Psoas muscle (tissue), 8 donors: ENCODE data around the gene ERICH2. TPM values are rescaled to one million over a fixed set of nuclear protein-coding genes. Genes with fewer than 3 reads are reported as not detected.

ENCODE experiments used
- ATAC-seq, 4 donors: fragments of 200-7000 bp; cut with Tn5 transposase; one replicate each; pipeline ENCODE4 v1.9.1; 2020; ENCODE audit warnings: moderate library complexity in 3 of 4, mild to moderate bottlenecking in 2 of 4
- DNase-seq, 2 donors: peaks; one replicate each; pipeline ENCODE4 v3.0.0-alpha.2; 2020
- H3K27ac ChIP-seq: fragments of 200-600 bp; one replicate; pipeline ENCODE4 v1.8.0; 2022
- H3K27me3 ChIP-seq, 3 donors: fragments of 200-600 bp in 1 of 3; one replicate each; pipeline versions ENCODE4 v1.6.1 to v1.8.0; 2013 to 2022; ENCODE audit warnings: low read length in 2 of 3, mild to moderate bottlenecking in 2 of 3, moderate library complexity in 1 of 3; ENCODE audit not compliant: insufficient read depth in 3 of 3
- H3K36me3 ChIP-seq, 2 donors: fragments of 200-600 bp in 1 of 2; one replicate each; pipeline versions ENCODE4 v1.6.1 to v1.8.0; 2013 to 2022; ENCODE audit warnings: low read depth in 1 of 2, mild to moderate bottlenecking in 1 of 2, moderate library complexity in 1 of 2; ENCODE audit not compliant: insufficient read depth in 1 of 2
- H3K4me1 ChIP-seq: fragments of 200-600 bp; one replicate; pipeline ENCODE4 v1.8.0; 2022
- H3K4me3 ChIP-seq: fragments of 200-600 bp; one replicate; pipeline ENCODE4 v1.8.0; 2022; ENCODE audit warnings: mild to moderate bottlenecking
- H3K9me3 ChIP-seq: fragments of 200-600 bp; one replicate; pipeline ENCODE4 v1.8.0; 2022
- WGBS, 3 donors: extraction: QIAGEN DNeasy Blood & Tissue Kit; methylation state at CpG; one replicate each; pipeline versions ENCODE4 v1.1.6 to v1.1.7; 2013; 5-methylcytosine and 5-hydroxymethylcytosine counted together
- intact Hi-C, 2 donors: fragments of 100-400 bp; cut with DNase I; formaldehyde crosslinking; loops; one replicate each; pipeline versions ENCODE4 v1.11.0 to v1.14.2; 2022
- polyA plus RNA-seq, 3 donors: library from polyadenylated mRNA; stranded (reverse); fragments of 200-250 nt; gene quantifications; one replicate each; pipeline ENCODE4 v1.2.3, GENCODE V29; 2013
- total RNA-seq, 4 donors: library from RNA; stranded (reverse); fragmentation: NEBNext Ultra II Directional in 2 of 4; extraction: Animal tissue kit (Norgen Biotek cat#: 25700) in 2 of 4; gene quantifications; one replicate each; pipeline versions ENCODE4 v1.2.1 to v1.2.4, GENCODE V29; 2021 to 2023
- TF ChIP-seq, protein P1 (sequence below): fragments of 200-600 bp; IDR thresholded peaks from one replicate; pipeline ENCODE4 v1.8.0; 2022; ENCODE audit warnings: antibody characterized with exemption
- donor health status: healthy with polysubstance abuse.
- donor health status: DM: no; HTN: no; CAD: no; lungs with moderate emphysema.
- donor health status: Bipolar disorder and iron deficiency.
- donor health status: healthy.
- donor health status: DM: yes; HTN: yes; CAD: no.
- donor health status: DM: no; HTN: no; CAD: no.
- donor health status: DM: no; HTN: no; CAD: no.
- donor health status: DM: yes; HTN: yes; CAD: no.

ERICH2 gene
- total and polyA plus RNA-seq, 7 donors = 0.17 to 0.64 (median 0.40) TPM; not detected in 2

DNA sequence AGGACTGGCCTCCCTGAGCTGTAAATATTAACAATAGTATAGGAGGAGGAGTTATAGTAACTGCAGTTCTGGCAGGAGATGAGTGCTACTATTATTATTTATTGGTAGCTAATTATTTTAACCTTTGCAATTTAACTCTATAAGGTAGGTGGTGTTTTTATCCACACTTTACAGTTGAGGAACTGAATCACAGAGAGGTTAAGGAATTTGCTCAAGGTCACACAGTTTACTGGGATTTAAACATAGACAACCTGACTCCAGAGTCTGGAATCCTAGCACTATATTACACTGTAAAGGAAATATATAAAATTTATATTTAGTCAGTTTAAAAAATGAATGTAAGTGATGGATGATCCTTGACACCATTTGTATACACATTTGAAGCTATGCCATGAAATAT, 2.1 kb downstream of the ERICH2 start:
- H3K9me3 ChIP-seq = no peaks in the 10 kb centered on the region
- ATAC-seq (no peak), DNase-seq (no peak)
- H3K27me3 ChIP-seq = no peaks in the 10 kb centered on the region
- intact Hi-C loops = no loop called here
- no peak overlapping the region for H3K4me3 ChIP-seq
- H3K27ac ChIP-seq = no peak overlapping the region
- H3K36me3 ChIP-seq = no peaks in the 10 kb centered on the region
- TF ChIP-seq, protein P1, sequence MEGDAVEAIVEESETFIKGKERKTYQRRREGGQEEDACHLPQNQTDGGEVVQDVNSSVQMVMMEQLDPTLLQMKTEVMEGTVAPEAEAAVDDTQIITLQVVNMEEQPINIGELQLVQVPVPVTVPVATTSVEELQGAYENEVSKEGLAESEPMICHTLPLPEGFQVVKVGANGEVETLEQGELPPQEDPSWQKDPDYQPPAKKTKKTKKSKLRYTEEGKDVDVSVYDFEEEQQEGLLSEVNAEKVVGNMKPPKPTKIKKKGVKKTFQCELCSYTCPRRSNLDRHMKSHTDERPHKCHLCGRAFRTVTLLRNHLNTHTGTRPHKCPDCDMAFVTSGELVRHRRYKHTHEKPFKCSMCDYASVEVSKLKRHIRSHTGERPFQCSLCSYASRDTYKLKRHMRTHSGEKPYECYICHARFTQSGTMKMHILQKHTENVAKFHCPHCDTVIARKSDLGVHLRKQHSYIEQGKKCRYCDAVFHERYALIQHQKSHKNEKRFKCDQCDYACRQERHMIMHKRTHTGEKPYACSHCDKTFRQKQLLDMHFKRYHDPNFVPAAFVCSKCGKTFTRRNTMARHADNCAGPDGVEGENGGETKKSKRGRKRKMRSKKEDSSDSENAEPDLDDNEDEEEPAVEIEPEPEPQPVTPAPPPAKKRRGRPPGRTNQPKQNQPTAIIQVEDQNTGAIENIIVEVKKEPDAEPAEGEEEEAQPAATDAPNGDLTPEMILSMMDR = no peak
- H3K4me1 ChIP-seq = peaks cover 12% of the 10 kb centered on the region

DNA sequence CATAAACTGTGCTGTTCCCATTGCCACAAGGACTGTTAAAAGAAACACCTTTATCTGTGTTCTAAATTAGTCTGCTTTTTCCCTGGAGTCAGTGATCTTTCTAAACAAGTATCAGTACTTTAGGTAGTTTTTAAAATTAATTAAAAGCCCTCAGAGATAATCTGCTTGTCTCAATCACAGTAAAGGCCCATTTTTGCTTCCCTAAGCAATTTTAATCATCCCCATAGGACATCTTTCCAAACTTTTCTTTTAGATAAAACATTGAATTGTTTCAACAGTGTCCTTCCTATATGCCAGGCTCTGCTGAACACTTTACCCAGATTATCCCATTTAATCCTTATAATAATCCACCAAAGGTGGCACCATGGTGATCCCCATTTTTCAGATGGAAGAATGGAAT, 3.9 kb downstream of the ERICH2 start:
- Histone ChIP-seq H3K27ac (no peak overlapping the region), H3K4me3 (no peak overlapping the region), H3K9me3 (no peaks in the 10 kb centered on the region), H3K27me3 (peaks cover 0 to 2% (median 0%) of the 10 kb centered on the region in 3 donors), H3K4me1 (peaks cover 12% of the 10 kb centered on the region), H3K36me3 (no peaks in the 10 kb centered on the region)
- intact Hi-C loops = no loop called here
- TF ChIP-seq, protein P1 = no peak
- ATAC-seq = no peak
- DNase-seq = no peak

DNA sequence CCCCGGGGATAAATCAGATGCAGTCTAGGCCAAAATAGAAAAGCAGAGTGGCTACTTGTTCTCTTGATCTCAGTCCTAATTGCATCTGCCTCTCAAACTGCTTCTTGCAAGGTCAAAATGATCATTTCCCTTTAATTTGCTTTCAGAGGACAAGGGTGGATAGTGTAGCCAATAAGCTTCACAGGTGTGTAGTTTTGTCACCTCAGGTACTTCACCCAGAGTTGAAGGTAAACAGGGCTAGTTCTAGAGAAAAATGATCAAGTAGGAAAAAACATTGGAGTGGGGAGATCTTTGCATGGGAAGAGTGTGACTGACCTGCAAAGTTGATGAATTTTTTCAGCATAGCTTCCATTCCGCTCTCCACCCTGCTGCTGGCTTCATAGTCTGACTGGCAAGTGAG, 8.7 kb downstream of the ERICH2 start:
- no peak overlapping the region for H3K4me3 ChIP-seq
- DNase-seq (no peak), ATAC-seq (no peak)
- H3K27ac ChIP-seq = no peak overlapping the region
- 42 to 76% (median 42%) methylated on average over 2 of the region's 2 CpGs for WGBS, 3 donors
- intact Hi-C loops = no loop called here
- no peaks in the 10 kb centered on the region for H3K4me1 ChIP-seq
- H3K9me3 ChIP-seq = no peaks in the 10 kb centered on the region
- no peaks in the 10 kb centered on the region for H3K36me3 ChIP-seq
- TF ChIP-seq, protein P1 = no peak
- peaks cover 0 to 2% (median 0%) of the 10 kb centered on the region in 3 donors for H3K27me3 ChIP-seq

DNA sequence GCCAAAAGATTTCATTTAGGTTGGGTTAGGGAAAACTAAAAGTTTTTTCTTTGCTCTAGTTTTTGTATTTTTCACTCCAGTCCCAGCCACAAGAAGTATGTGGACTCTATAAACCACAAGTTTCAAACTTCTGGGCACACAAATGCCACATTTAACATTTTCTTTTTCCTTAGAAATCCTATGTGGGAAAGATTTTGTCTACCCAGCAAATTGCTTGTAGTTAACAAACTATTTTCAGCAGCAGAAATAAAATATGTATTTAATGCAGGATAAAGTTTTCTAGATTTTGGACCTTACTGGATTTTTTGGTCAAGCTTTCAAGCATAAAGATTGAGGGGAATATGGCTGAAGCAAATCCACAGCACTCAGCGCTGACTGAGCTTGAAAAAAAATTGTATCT, 9.1 kb downstream of the ERICH2 start:
- WGBS, 3 donors = 95 to 96% (median 96%) methylated on average over 1 of the region's 1 CpG
- Histone ChIP-seq H3K27ac (no peak overlapping the region), H3K9me3 (no peaks in the 10 kb centered on the region), H3K4me1 (no peaks in the 10 kb centered on the region), H3K27me3 (peaks cover 0 to 2% (median 0%) of the 10 kb centered on the region in 3 donors), H3K36me3 (no peaks in the 10 kb centered on the region), H3K4me3 (no peak overlapping the region)
- ATAC-seq = no peak
- no peak for DNase-seq
- intact Hi-C loops = no loop called here
- TF ChIP-seq, protein P1 = no peak

DNA sequence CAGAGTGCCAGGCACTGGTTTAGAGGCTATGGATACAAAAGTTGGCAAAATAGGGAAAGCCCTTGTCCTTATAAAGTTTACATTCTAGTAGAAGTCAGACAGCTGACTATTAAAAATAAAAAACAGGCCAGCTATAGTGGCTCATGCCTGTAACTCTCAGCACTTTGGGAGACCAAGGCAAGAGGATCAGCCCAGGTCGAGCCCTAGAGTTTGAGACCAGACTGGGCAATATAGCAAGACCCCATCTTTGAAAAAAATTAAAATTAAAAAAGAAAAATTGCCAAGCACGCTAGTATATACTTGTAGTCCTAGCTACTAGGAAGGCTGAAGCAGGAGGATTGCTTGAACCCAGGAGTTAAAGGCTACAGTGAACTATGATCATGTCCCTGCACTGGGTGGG, 12.5 kb downstream of the ERICH2 start:
- no peaks in the 10 kb centered on the region for H3K9me3 ChIP-seq
- TF ChIP-seq, protein P1 = no peak
- no peaks in the 10 kb centered on the region for H3K4me1 ChIP-seq
- WGBS, 3 donors = 76 to 93% (median 77%) methylated on average over 2 of the region's 2 CpGs
- peaks cover 0 to 5% (median 0%) of the 10 kb centered on the region in 3 donors for H3K27me3 ChIP-seq
- DNase-seq (no peak), ATAC-seq (no peak)
- no peaks in the 10 kb centered on the region for H3K36me3 ChIP-seq
- H3K4me3 ChIP-seq = no peak overlapping the region
- intact Hi-C loops = no loop called here
- H3K27ac ChIP-seq = no peak overlapping the region
